Liver (tissue), 9 donors: ENCODE results near the gene MTG1. TPM values are rescaled to one million over a fixed set of nuclear protein-coding genes. Genes with fewer than 3 reads are reported as not detected.
A peak's percentile ranks its signal among the peaks of the same experiment; 100 is the strongest.

Source experiments
- DNase-seq: peaks from one replicate; pipeline ENCODE4 v3.0.0-alpha.2; 2017; ENCODE audit warnings: low spot score
- H3K27ac ChIP-seq, 2 donors: one replicate each; pipeline ENCODE4 v1.7.0; 2013; ENCODE audit warnings: inconsistent platforms in 2 of 2, low read length in 2 of 2, control low read depth in 1 of 2, low read depth in 1 of 2, mild to moderate bottlenecking in 1 of 2
- H3K27me3 ChIP-seq, 4 donors: one replicate each; pipeline versions ENCODE4 v1.6.1 to v1.7.0; 2013; ENCODE audit warnings: low read length in 3 of 4, inconsistent platforms in 1 of 4, mild to moderate bottlenecking in 1 of 4, moderate library complexity in 1 of 4; ENCODE audit not compliant: control insufficient read depth in 4 of 4, insufficient read depth in 4 of 4
- H3K36me3 ChIP-seq, 4 donors: one replicate each; pipeline versions ENCODE4 v1.6.1 to v1.7.0; 2013; ENCODE audit warnings: low read length in 3 of 4, mild to moderate bottlenecking in 3 of 4, low read depth in 1 of 4, moderate library complexity in 1 of 4; ENCODE audit not compliant: control insufficient read depth in 4 of 4, insufficient read depth in 3 of 4
- H3K4me1 ChIP-seq, 4 donors: one replicate each; pipeline versions ENCODE4 v1.6.1 to v1.7.0; 2013; ENCODE audit warnings: low read length in 3 of 4, mild to moderate bottlenecking in 3 of 4, moderate library complexity in 1 of 4; ENCODE audit not compliant: control insufficient read depth in 4 of 4, insufficient read depth in 4 of 4
- H3K4me3 ChIP-seq, 3 donors: one replicate each; pipeline versions ENCODE4 v1.6.1 to v1.7.0; 2013; ENCODE audit warnings: low read length in 3 of 3, control low read depth in 1 of 3, low read depth in 1 of 3, mild to moderate bottlenecking in 1 of 3
- H3K9ac ChIP-seq, 2 donors: one replicate each; pipeline ENCODE4 v1.7.0; 2013; ENCODE audit warnings: low read length in 2 of 2, mild to moderate bottlenecking in 2 of 2, moderate library complexity in 2 of 2, control low read depth in 1 of 2, low read depth in 1 of 2
- H3K9me3 ChIP-seq, 4 donors: one replicate each; pipeline versions ENCODE4 v1.6.1 to v1.7.0; 2013; ENCODE audit warnings: low read length in 3 of 4; ENCODE audit not compliant: control insufficient read depth in 4 of 4
- EGR1 ChIP-seq, 2 donors: IDR thresholded peaks; 2 replicates each; pipeline ENCODE4 v1.6.1; 2016 to 2018; ENCODE audit warnings: antibody characterized with exemption in 2 of 2, low read depth in 2 of 2
- FOXA1 ChIP-seq: IDR thresholded peaks from 2 replicates; pipeline ENCODE4 v1.6.1; 2016; ENCODE audit warnings: antibody characterized with exemption
- FOXA2 ChIP-seq: IDR thresholded peaks from 2 replicates; pipeline ENCODE4 v1.6.1; 2016; ENCODE audit warnings: antibody characterized with exemption
- GABPA ChIP-seq, 2 donors: IDR thresholded peaks in 1 of 2; conservative IDR thresholded peaks in 1 of 2; 2 replicates each; pipeline ENCODE4 v1.6.1; 2016; ENCODE audit warnings: antibody characterized with exemption in 2 of 2, mild to moderate bottlenecking in 1 of 2, moderate library complexity in 1 of 2
- HNF4A ChIP-seq, 2 donors: conservative IDR thresholded peaks; 2 replicates each; pipeline ENCODE4 v1.6.1; 2016; ENCODE audit warnings: antibody characterized with exemption in 2 of 2, mild to moderate bottlenecking in 2 of 2
- HNF4G ChIP-seq: IDR thresholded peaks from 2 replicates; pipeline ENCODE4 v1.6.1; 2016; ENCODE audit warnings: antibody characterized with exemption
- JUND ChIP-seq, 2 donors: IDR thresholded peaks; 2 replicates each; pipeline ENCODE4 v1.6.1; 2016; ENCODE audit warnings: antibody characterized with exemption in 2 of 2
- MAX ChIP-seq: IDR thresholded peaks from 2 replicates; pipeline ENCODE4 v1.6.1; 2016; ENCODE audit warnings: antibody characterized with exemption
- NR2F2 ChIP-seq: IDR thresholded peaks from 2 replicates; pipeline ENCODE4 v1.6.1; 2016; ENCODE audit warnings: antibody characterized with exemption
- RAD21 ChIP-seq, 2 donors: IDR thresholded peaks; 2 replicates each; pipeline ENCODE4 v1.6.1; 2016; ENCODE audit warnings: antibody characterized with exemption in 2 of 2, mild to moderate bottlenecking in 2 of 2
- REST ChIP-seq: IDR thresholded peaks from 2 replicates; pipeline ENCODE4 v1.6.1; 2016; ENCODE audit warnings: antibody characterized with exemption, mild to moderate bottlenecking
- RXRA ChIP-seq, 2 donors: IDR thresholded peaks; 2 replicates each; pipeline ENCODE4 v1.6.1; 2017 to 2018; ENCODE audit warnings: antibody characterized with exemption in 2 of 2, mild to moderate bottlenecking in 1 of 2
- SP1 ChIP-seq: IDR thresholded peaks from 2 replicates; pipeline ENCODE4 v1.6.1; 2018; ENCODE audit warnings: antibody characterized with exemption, mild to moderate bottlenecking
- TAF1 ChIP-seq: conservative IDR thresholded peaks from 2 replicates; pipeline ENCODE4 v1.6.1; 2016; ENCODE audit warnings: antibody characterized with exemption, mild to moderate bottlenecking
- YY1 ChIP-seq: IDR thresholded peaks from 2 replicates; pipeline ENCODE4 v1.6.1; 2016; ENCODE audit warnings: antibody characterized with exemption, mild to moderate bottlenecking
- WGBS: extraction: QIAGEN DNeasy Blood & Tissue Kit; methylation state at CpG from one replicate; pipeline ENCODE4 v1.1.7; 2013; 5-methylcytosine and 5-hydroxymethylcytosine counted together
- polyA plus RNA-seq, 2 donors: library from polyadenylated mRNA; stranded (reverse) in 1 of 2; unstranded in 1 of 2; fragments of 200-250 nt in 1 of 2; fragments of >200 nt in 1 of 2; fragmentation: Nextera tagmentation in 1 of 2; extraction: Ambion mirVana in 1 of 2; gene quantifications; one replicate each; pipeline versions ENCODE4 v1.2.1 to v1.2.3, GENCODE V29; 2013 to 2015
- total RNA-seq, 2 donors: library from RNA; depleted of rRNA; stranded (reverse); fragments of >200 nt; gene quantifications; one replicate each; pipeline ENCODE4 v1.2.3, GENCODE V29; 2014
- TF ChIP-seq, protein P1 (sequence below): IDR thresholded peaks from 2 replicates; pipeline ENCODE4 v1.6.1; 2016; ENCODE audit warnings: antibody characterized with exemption
- TF ChIP-seq, protein P2 (sequence below): IDR thresholded peaks from 2 replicates; pipeline ENCODE4 v1.6.1; 2016; ENCODE audit warnings: antibody characterized with exemption
- TF ChIP-seq, protein P3 (sequence below): fragments of 150-350 bp; IDR thresholded peaks from 2 replicates; pipeline ENCODE4 v1.5.1; 2017; ENCODE audit warnings: improper control_type of control experiment, low read depth, low read length; ENCODE audit not compliant: missing input control
- donor health status: healthy.
- donor health status: healthy.
- donor health status: healthy.
- donor health status: healthy.
- donor health status: healthy.

Gene MTG1
- total and polyA plus RNA-seq, 4 donors: 19.4 to 70.6 (median 38.2) TPM

- Histone ChIP-seq H3K36me3 (no peaks in the 10 kb centered on the region), H3K27ac (peak overlapping the region; percentile 89 to 92), H3K27me3 (no peaks in the 10 kb centered on the region), H3K9ac (peak overlapping the region in 1 of 2 donors; percentile 12), H3K4me3 (peak overlapping the region; percentile 20 to 62 (median 51)), H3K9me3 (no peaks in the 10 kb centered on the region), H3K4me1 (peaks cover 23 to 59% (median 47%) of the 10 kb centered on the region in 4 donors)
- DNase-seq: peak; percentile 58
- WGBS: 26% methylated on average over 16 of the region's 16 CpGs
- TF ChIP-seq HNF4G (peak; percentile 56), RAD21 (IDR thresholded peaks at IDR 0.05) (peak; percentile 31 to 46), RXRA (IDR thresholded peaks at IDR 0.05) (peak; percentile 75 to 78), FOXA1 (no peak), HNF4A (conservative IDR thresholded peaks at IDR 0.05) (peak; percentile 86 to 90), EGR1 (IDR thresholded peaks at IDR 0.05; ENCODE audit: low read depth in 2 of 2) (no peak), REST (peak; percentile 32), MAX (no peak), FOXA2 (no peak), TAF1 (no peak), NR2F2 (peak; percentile 83), SP1 (peak; percentile 79), JUND (IDR thresholded peaks at IDR 0.05) (peak; percentile 93 to 95), GABPA (IDR thresholded peaks at IDR 0.05 in 1 of 2, conservative IDR thresholded peaks at IDR 0.05 in 1 of 2) (no peak), YY1 (no peak)
- TF ChIP-seq, protein P1, sequence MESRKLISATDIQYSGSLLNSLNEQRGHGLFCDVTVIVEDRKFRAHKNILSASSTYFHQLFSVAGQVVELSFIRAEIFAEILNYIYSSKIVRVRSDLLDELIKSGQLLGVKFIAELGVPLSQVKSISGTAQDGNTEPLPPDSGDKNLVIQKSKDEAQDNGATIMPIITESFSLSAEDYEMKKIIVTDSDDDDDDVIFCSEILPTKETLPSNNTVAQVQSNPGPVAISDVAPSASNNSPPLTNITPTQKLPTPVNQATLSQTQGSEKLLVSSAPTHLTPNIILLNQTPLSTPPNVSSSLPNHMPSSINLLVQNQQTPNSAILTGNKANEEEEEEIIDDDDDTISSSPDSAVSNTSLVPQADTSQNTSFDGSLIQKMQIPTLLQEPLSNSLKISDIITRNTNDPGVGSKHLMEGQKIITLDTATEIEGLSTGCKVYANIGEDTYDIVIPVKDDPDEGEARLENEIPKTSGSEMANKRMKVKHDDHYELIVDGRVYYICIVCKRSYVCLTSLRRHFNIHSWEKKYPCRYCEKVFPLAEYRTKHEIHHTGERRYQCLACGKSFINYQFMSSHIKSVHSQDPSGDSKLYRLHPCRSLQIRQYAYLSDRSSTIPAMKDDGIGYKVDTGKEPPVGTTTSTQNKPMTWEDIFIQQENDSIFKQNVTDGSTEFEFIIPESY: peak; percentile 46
- TF ChIP-seq, protein P2, sequence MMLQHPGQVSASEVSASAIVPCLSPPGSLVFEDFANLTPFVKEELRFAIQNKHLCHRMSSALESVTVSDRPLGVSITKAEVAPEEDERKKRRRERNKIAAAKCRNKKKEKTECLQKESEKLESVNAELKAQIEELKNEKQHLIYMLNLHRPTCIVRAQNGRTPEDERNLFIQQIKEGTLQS: peak; percentile 96
- TF ChIP-seq, protein P3, sequence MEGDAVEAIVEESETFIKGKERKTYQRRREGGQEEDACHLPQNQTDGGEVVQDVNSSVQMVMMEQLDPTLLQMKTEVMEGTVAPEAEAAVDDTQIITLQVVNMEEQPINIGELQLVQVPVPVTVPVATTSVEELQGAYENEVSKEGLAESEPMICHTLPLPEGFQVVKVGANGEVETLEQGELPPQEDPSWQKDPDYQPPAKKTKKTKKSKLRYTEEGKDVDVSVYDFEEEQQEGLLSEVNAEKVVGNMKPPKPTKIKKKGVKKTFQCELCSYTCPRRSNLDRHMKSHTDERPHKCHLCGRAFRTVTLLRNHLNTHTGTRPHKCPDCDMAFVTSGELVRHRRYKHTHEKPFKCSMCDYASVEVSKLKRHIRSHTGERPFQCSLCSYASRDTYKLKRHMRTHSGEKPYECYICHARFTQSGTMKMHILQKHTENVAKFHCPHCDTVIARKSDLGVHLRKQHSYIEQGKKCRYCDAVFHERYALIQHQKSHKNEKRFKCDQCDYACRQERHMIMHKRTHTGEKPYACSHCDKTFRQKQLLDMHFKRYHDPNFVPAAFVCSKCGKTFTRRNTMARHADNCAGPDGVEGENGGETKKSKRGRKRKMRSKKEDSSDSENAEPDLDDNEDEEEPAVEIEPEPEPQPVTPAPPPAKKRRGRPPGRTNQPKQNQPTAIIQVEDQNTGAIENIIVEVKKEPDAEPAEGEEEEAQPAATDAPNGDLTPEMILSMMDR: peak; percentile 11
Observed at GRCh38 chr10:133347710-133348517, 46.0 kb upstream of the MTG1 start.
